Ureter (tissue), 1 donor: ENCODE measurements around the gene IGSF5. TPM values are rescaled to one million over a fixed set of nuclear protein-coding genes. Genes with fewer than 3 reads are reported as not detected.
"Not testable (repeated sequence)": the region's sequence is repeated elsewhere in the genome, so short reads cannot be mapped to it uniquely, and the experiment has no call there.

ENCODE experiments used
- DNase-seq: peaks from one replicate; pipeline ENCODE4 v3.0.0-alpha.2; 2020; ENCODE audit warnings: low spot score
- total RNA-seq: library from RNA; stranded (reverse); gene quantifications from one replicate; pipeline ENCODE4 v1.2.4, GENCODE V29; 2023
- donor health status: DM: yes; HTN: yes; CAD: no.

The IGSF5 gene
- total RNA-seq = 2.0 TPM

DNA sequence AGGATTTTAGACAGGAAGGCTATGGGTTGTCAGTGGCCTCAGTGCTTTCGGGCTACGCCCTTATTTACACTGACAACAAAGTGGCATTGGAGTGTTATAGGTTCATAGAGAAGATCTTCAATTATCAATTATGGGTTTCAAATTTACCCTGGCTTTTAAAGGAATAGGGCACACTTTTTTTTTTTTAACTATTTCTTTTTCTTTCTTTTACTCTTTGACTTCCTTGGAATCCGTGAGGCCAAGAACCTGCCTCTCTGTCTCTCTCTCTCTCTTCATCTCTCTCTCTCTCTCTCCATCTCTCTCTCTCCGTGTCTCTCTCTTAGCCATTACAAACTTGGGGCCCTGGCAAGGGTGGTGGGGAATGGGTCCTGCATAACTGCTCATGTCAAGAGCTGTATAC is at the start of gene IGSF5:
Gene IGSF5 (plus strand): TSS at position 301 of the 400 bp plus-strand sequence. CDS start 327 bp downstream, outside the sequence.
- DNase-seq = not testable (repeated sequence)

DNA sequence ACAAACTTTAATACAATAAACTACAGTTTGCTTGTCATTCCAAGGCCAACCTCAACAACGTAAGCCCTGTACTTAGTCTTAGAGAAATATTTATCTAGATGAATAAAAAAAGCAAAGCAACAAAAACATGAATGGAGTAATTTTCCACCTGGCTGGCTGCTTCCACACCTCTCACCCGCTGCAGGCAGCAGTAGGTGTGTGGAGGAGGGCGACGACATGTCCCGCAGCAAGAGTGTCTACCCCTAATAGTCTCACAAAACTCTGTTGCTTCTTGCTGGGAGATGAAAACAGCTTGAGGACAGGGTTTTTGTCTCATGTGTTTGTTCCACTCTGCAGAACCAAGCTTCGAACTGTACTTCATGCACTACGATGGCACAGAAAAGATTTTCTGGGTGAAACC is 48.8 kb upstream of the IGSF5 start:
- peak; percentile 3 for DNase-seq

DNA sequence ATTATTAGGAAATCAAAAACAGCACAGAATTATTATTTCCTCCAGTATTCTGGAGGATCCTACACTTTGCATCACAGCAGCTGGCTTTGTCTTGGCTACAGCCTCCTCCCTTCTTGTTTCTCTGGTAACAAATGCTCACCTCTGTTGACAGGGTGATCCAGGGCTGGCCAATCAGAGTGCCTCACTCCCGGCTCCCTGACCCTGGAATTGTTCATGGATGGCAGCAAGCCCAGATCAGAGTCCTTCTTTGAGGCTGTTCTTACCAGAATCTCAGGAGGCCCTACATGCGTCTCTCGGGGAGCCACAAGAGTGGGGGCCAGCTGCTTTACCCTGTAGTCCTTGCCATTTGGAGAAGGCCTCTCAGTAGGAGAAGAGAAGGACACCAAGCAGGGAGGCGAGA is 48.4 kb upstream of the IGSF5 start:
- DNase-seq = no peak

DNA sequence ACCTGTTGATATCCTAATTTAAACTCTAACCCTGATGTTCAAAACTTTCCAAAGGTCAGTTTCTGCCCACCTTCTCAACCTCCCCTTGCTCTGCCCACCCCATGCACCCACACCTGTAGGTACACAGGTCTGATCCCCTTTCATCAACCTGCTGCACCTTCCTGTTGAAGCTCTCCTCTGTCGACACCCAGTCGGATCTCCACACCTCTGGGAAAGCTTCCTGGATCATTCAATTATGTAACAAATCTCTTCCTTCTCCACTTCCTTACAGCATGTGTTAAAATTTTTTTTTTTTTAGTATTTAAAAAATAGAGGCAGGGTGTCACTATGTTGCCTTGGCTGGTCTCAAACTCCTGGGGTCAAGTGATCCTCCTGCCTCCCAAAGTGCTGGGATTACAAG is 44.7 kb upstream of the IGSF5 start:
- no peak for DNase-seq

DNA sequence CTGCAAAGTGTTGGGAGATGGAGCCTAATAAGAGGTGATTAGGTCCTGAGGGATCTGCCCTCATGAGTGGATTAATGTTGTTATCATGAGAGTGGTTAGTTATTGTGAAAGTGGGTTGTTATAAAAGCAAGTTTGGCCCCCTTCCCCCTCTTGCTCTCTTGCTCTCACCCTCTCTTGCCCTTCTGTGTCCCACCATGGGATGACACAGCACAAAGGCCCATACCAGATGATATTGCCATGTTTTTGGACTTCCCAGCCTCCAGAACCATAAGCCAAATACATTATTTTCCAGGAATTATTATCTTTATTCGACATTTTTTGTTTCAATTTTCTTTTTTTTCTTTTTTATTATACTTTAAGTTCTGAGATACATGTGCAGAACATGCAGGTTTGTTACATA is 41.4 kb upstream of the IGSF5 start:
- DNase-seq = no peak

DNA sequence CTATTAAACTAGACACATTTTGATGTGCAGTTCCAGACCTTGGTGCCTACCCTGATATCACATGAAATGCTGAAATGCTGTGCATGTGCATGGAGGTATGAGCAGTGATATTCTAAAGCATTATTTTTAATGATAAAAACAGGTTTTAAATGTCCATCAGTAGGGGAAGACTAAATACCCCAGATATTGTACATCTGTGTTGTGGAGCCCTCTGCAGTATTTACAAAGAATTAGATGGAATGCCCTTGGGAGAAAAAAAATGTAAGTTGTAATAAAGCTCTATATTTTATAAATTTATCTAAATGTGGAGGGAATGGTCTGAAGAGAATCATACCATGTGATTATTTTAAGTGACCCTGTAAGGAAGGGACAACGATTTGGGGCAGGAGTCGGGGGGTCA is 39.1 kb upstream of the IGSF5 start:
- peak; percentile 8 for DNase-seq

DNA sequence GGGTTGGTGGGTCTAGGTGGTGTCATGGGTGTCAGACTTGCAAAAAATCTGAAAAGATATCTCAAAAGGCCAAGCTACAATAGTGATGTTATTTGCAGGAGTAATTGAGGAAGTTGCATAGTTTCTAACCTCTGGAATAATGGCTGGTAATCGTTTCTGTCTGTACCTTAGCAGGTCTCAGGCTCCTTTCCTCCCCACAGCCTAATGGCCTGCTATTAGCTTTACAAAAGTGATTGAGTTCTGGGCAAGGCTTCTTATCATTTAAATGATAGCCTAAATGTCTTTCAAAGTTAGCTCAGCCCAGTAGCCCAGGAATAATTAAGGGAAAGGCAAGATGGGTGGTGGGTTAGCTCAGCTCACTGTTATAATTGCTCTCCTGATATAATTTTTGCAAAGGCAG is 37.7 kb upstream of the IGSF5 start:
- no peak for DNase-seq

DNA sequence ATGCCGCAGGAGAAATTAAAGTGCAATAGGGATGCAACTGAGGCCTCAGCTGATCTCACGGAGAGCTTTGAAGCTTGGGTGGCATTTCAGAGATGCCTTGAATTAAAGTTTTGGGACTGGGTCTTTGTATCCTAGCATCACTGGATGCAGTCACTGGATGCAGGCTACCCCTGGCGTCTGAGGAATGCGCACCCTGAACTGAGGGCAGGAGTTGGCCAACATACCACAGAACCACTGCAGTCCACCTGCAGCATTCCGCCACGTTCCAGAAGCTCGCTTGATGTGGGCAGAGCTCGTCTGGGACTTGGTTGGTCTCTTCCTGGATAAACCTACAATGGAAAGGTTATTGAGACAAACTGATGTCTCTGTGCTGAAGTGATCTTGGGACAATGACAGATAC is 34.1 kb upstream of the IGSF5 start:
- no peak for DNase-seq

DNA sequence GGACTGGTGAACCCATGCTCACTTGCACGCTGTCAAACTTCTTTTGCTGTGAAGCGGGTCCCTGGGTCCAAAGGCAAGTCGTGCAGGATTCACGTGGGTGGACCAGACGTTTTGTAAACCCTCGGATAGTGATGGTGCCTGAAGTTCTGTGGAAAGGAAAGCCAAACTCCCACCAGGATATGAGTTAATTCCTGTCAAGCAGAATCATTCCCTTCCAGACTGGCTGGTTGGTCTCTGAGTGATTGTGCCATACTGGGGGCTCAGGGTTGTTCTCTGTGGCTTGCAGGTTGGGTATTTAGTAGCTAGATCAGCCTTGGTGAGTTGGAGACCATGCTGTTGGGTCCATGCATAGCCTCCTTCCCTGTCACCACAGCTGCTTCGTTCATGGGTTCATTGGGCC is 32.7 kb upstream of the IGSF5 start:
- no peak for DNase-seq

DNA sequence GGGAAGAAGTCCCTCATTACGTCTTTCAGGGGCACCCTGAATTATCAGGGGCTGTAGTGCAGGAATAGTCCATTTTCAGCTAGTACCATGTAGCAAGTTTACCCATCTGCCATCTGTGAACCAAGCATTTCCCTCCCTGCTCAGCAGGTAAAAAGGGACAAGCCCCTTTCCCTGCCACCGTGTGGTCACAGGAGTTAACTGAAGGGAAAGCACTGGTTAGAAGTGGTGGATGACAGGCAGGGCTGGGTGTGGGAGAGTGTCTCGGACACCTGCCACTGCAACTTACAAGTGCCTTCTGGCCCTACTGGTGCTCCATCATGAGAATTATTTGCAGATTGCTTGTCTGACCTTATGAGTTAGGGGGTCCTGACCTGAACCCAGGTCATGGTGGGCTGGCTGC is 32.0 kb upstream of the IGSF5 start:
- no peak for DNase-seq

DNA sequence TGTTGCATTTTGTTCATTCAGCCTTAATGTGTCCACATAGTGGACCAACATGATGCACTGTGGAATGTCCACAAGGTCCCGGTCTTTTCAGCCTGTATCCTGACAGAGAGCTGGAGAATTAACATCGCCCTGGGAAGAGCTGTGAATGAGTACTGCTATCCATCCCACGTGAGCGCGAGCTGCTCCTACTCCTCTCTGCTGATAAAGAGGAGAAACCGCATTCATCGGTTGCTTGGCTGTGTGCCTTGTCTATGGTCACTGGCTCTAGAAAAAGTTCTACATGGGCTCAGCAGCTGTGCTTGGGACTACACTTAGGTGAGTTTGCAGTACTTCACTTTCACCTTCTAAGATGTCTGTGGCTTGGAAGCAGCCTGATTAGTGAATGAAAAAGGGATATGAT is 31.1 kb upstream of the IGSF5 start:
- no peak for DNase-seq

DNA sequence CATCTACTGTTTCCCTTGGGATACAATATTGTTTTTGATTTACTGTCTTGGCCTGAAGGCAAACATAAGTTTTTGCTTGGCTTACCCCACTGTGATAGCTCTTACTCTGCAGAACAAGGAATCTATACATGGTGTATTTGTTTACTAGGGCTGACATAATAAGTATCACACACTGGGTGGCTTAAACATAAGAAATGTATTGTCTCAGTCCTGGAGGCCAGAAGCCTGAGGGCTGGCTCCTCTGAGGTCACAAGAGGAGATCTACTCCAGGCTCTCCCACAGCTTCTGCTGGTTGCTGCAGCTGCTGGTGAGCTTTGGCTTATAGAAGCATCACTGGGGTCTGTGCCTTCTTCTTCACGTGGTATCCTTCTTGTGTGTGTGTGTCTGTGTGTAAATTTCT is 30.7 kb upstream of the IGSF5 start:
- DNase-seq = no peak

DNA sequence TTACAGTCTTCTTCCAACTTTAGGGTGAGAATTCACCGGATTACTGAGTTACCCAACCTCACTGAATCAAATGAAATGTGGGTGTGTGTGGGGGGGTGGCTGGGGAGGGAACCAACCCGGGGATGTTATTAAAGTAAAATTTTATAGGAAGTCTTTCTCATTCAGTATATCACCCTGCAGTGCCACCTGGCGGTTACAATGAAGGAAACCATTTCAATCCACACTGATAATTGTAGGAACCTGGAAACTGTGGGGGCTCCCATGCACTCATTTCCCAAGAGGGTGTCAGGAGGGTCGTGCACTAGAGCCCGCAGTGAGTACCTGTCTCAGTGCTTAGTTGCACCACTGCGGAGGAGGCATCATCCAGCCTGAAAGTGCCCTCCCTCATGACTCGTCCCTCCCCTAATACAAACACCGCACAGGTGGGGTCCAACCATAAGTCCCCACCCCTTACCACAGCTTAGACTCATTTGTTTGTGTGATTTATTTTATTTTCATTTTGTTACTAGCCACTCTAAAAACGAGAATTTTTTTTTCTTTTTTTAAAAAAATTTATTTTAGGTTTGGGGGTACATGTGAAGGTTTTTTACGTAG is 29.1 kb upstream of the IGSF5 start:
- DNase-seq = peak; percentile 53

DNA sequence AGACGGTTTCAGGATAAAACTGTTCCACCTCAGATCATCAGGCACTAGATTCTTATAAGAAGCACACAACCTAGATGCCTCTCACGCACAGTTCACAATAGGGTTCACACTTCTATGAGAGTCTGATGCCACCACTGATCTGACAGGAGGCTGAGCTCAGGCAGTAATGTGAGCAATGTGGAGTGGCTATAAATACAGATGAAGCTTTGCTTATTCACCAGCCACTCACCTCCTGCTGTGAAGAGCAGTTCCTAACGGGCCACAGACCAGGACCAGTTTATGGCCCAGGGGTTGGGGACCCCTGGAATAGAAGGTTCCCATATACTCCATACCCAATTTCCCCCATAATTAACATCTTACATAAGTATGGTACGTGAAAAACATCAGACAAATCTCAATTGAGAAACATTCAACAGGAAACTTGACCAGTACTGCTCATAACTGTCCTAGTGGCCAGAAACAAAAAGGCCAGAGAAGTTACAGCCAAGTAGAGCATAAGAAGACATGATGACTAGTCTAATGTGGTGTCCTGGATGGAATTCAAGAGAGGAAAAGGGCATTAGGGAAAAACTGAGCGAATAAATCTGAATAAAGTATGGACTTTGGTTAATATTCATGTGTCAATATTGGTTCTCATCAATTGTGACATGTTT is 24.7 kb upstream of the IGSF5 start:
- DNase-seq = no peak

DNA sequence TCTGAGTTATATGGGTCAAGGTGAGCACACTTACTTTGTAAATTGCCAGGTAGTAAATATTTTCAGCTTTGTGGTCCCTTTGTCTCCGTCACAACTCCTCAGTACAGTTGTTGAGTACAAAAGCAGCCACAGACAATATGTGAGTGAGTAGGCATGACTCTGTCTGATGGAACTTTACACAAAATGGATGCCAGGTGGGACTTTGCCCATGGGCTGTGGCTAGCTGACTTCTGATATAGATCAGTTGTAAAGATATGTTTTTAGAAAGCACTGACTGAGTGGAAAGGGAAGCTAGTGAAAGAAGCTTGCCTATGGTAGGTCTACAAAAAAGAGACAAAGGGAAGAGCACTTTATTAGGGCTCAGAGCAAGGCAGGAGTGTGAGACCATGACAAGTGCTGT is 23.1 kb upstream of the IGSF5 start:
- no peak for DNase-seq

DNA sequence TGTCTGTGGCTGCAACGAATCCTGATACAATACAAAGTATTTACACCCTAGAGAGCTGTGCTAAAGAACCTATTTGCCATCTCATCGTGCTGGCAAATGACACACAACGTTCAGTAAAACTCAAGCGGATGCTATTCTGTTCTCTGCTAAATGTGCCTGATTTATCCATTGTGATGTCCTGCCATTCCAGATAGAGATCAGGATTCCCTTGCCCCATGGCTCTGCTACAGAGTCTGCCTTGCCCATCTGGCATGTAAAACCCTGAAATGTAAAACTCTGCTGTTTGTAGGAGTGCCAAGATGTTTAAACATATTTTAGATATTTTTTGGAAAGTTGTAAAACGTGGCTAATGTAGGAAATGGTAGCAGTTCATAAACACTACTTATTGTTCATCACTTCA is 20.0 kb upstream of the IGSF5 start:
- no peak for DNase-seq

DNA sequence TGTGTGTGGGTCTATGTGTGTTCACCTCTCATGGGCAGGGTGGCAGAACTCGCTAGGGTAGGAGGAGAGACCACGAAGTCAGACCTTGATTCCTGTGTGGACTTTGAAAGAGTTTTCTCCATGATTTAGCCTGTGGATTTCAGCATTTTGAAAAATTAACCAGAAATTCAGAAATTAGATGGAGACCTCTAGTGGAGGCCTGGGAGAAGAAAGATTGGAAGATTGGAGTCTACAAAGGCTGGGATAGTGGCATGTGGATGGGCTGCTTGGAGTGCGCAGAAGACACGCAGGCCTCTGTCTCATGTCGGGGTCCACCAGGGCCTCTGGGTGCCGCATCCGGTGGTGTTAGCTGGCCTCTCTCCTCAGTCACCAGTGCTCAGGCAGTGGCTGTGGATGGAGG is 18.9 kb upstream of the IGSF5 start:
- DNase-seq = no peak

DNA sequence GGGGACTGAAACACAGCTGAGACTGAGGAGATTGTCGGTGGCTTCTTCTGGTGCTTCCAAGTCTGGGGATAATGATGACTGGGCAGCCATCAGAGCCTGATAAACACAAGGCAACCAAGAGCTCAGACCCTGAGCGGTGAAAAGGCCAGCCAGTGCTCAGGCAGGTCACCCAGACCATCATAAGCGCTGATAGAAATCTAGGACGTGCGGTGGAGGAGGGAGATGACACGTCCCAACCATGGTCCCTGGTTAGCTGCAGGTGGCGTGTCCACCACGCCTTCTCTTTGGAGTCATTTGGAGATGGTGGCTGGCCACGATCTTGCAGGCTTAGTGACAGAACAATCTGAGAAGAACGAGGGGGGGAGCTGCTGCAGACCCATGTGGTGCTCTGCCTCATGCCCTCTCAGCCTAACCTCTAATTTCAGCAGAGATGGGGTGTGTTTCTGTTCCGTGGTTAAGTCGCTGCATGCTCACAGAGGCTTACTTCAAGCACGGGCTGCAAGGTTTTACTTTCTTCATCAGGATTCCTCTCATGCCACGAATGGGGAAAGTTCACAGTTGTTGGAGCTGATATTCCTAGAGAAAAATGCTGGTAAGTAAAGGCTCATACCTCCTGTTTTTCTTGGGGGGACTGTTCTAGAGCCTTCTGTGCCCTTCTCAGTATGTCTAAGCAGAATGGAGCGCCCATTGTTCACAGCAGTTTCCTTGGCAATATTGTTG is 17.4 kb upstream of the IGSF5 start:
- DNase-seq = no peak

DNA sequence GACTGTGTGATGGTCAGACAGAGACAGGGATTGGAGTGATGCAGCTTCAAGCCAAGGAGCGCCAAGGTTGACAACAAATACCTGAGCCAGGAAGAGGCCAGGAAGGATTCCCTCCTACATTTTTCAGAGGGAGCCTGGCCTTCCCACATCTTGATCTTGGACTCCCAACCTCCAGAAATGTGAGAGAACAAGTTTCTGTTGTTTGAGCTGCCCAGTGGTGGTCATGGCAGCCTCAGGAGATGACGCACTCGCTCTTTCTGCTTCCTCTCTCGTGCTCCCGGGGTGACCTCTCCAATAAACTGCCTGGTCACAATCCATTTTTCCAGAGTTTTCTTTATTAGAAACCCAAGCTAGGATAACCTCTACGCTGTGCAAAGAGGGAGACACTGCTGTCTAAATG is 16.6 kb upstream of the IGSF5 start:
- DNase-seq = no peak

DNA sequence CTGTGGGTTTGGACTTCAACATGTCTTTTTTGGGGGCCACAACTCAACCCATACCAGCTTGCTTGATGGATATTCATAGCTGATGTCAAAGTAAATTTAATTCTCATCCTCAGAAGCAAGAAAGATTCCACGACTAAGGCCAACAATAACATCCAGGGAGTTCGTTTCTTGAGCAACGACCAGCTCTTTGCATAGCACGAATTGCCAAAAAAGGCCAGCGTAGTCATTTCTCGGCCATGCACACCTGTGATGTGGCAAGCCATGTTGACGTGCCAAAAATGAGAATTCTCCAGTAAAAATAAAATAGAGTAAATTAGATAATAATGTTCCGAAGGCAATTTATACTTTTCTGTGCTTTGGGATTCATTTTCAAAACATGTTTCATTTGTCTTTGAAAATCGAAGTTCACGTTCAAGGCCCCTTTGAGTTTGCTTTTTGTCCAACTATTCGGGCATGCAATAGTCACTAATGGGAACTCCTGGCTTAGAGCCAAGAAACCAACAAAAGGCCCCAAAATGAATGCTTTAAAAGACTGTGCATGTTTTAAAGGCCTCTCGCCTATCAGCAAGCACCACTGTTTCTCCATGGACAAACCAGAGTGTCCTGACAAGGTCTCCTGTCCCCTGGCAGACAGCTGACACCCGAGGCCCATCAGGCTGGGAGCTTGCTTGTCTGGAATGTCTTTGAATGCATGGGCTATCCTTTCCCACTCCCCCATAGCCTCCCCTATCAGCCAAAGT is 14.4 kb upstream of the IGSF5 start:
- DNase-seq = no peak

DNA sequence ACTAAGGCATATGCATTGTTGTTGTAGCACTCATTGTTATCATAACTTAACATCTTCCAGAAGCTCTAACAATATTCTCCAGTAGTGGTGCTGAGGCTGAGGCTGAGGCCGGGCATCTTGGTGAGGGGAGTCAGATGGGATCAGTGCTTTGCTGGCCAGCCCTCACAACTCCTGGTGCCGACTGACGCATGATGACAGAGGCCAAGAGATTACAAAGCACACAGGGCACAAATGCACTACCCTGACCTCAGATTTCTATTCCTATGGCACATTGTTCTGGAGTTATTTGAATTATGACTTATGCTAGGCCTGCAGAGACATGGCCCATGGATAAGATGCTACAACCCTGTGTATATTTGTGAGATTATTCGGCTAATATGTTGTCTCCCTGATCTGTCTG is 8.3 kb upstream of the IGSF5 start:
- DNase-seq = no peak

DNA sequence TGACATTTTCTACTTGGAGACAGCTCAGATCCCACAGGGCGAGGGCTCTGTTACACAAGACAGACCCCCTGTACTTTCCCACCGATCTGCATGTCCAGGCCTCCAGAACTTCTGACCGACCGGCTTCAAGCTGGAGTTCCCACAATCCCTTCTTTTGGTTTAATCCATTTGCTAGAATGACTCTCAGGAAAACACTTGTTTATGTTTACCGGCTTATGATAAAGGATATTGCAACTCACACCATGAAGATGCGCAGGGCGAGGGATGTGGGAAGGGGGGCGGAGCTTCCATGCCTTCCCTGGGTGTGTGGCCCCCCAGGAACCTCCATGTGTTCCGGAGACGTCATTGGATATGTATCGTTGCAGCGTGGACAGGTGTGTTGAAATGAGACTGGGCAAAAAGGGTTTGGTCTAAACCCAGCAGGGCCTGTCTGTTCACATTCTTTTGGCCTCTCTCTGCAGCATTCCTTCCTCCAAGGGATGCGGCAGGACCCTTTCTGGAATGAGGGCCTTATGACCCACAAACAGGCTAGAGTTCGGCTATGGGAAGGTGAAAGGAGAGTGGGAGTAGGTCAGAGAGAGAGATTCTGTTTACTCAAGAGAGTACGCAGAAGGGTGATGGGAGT is 7.5 kb upstream of the IGSF5 start:
- DNase-seq = peak; percentile 51
